CD14-positive monocyte (primary cell): ENCODE measurements around the gene KCNMA1. TPM values are rescaled to one million over a fixed set of nuclear protein-coding genes. Genes with fewer than 3 reads are reported as not detected.

Experiments
- DNase-seq, 3 donors: peaks; one replicate each; pipeline ENCODE4 v3.0.0-alpha.2; 2011 to 2022
- H2AFZ ChIP-seq: 2 replicates; pipeline ENCODE4 v1.6.0; 2012; ENCODE audit warnings: mild to moderate bottlenecking, low read depth, low read length, inconsistent platforms; ENCODE audit not compliant: insufficient read depth, poor library complexity, severe bottlenecking
- H3K27ac ChIP-seq, 2 donors: 1 replicate in 1 of 2; 2 replicates in 1 of 2; pipeline ENCODE4 v1.5.1; 2012 to 2013; ENCODE audit warnings: low read length in 2 of 2, control low read depth in 1 of 2, inconsistent platforms in 1 of 2, low read depth in 1 of 2, mild to moderate bottlenecking in 1 of 2
- H3K27me3 ChIP-seq, 2 donors: one replicate each; pipeline versions ENCODE4 v1.6.0 to v1.6.1; 2011 to 2013; ENCODE audit warnings: low read length in 2 of 2; ENCODE audit not compliant: control insufficient read depth in 2 of 2, insufficient read depth in 2 of 2
- H3K36me3 ChIP-seq, 2 donors: replicated peaks in 1 of 2; 1 replicate in 1 of 2; 2 replicates in 1 of 2; pipeline versions ENCODE4 v1.5.1 to v1.6.1; 2012 to 2013; ENCODE audit warnings: low read length in 2 of 2, control low read depth in 1 of 2, inconsistent platforms in 1 of 2, mild to moderate bottlenecking in 1 of 2; ENCODE audit not compliant: insufficient read depth in 2 of 2, control insufficient read depth in 1 of 2
- H3K4me1 ChIP-seq, 2 donors: 1 replicate in 1 of 2; 2 replicates in 1 of 2; pipeline versions ENCODE4 v1.5.1 to v1.6.1; 2012 to 2013; ENCODE audit warnings: low read length in 2 of 2, control low read depth in 1 of 2, inconsistent platforms in 1 of 2, mild to moderate bottlenecking in 1 of 2, moderate library complexity in 1 of 2; ENCODE audit not compliant: insufficient read depth in 2 of 2, control insufficient read depth in 1 of 2
- H3K4me2 ChIP-seq: replicated peaks from 2 replicates; pipeline ENCODE3; 2012; ENCODE audit warnings: low read length, moderate library complexity, mild to moderate bottlenecking; ENCODE audit not compliant: poor library complexity, severe bottlenecking; ENCODE audit errors: extremely low read depth
- H3K4me3 ChIP-seq, 3 experiments: fragments of 200-600 bp in 1 of 3; sonication (generic) in 1 of 3; replicated peaks in 1 of 3; 1 replicate in 2 of 3; 2 replicates in 1 of 3; pipeline ENCODE4 v1.5.1; 2011 to 2013; ENCODE audit warnings: low read length in 3 of 3, mild to moderate bottlenecking in 3 of 3, control low read depth in 2 of 3, low read depth in 2 of 3, inconsistent platforms in 1 of 3, moderate library complexity in 1 of 3
- H3K79me2 ChIP-seq: 2 replicates; pipeline ENCODE4 v1.6.0; 2012; ENCODE audit warnings: mild to moderate bottlenecking, control low read depth, inconsistent platforms, low read length, moderate library complexity; ENCODE audit not compliant: insufficient read depth
- H3K9ac ChIP-seq: 2 replicates; pipeline ENCODE4 v1.6.0; 2017; ENCODE audit warnings: low read length, mild to moderate bottlenecking; ENCODE audit not compliant: insufficient read depth, poor library complexity, severe bottlenecking
- H3K9me3 ChIP-seq, 2 donors: replicated peaks in 1 of 2; 1 replicate in 1 of 2; 2 replicates in 1 of 2; pipeline versions ENCODE4 v1.5.1 to v1.6.1; 2012 to 2013; ENCODE audit warnings: low read length in 2 of 2, control low read depth in 1 of 2; ENCODE audit not compliant: control insufficient read depth in 1 of 2, insufficient read depth in 1 of 2
- H4K20me1 ChIP-seq: 2 replicates; pipeline ENCODE4 v1.6.0; 2012; ENCODE audit warnings: mild to moderate bottlenecking, low read length, control low read depth, moderate library complexity; ENCODE audit not compliant: insufficient read depth
- H3K27ac Mint-ChIP-seq, 7 donors: one replicate each; pipeline ENCODE4 v1.8.0; 2020; ENCODE audit warnings: mild to moderate bottlenecking in 7 of 7, mixed read lengths in 7 of 7, moderate library complexity in 6 of 7, inconsistent platforms in 2 of 7
- H3K27me3 Mint-ChIP-seq, 3 donors: one replicate each; pipeline ENCODE4 v1.8.0; 2021 to 2022; ENCODE audit warnings: low read depth in 3 of 3, mild to moderate bottlenecking in 3 of 3, mixed read lengths in 3 of 3, moderate library complexity in 3 of 3, inconsistent platforms in 1 of 3
- H3K36me3 Mint-ChIP-seq, 2 donors: one replicate each; pipeline ENCODE4 v1.8.0; 2020; ENCODE audit warnings: mixed read lengths in 2 of 2, inconsistent platforms in 1 of 2, mild to moderate bottlenecking in 1 of 2
- H3K4me1 Mint-ChIP-seq: one replicate; pipeline ENCODE4 v1.8.0; 2020; ENCODE audit warnings: mild to moderate bottlenecking, mixed read lengths
- H3K4me3 Mint-ChIP-seq, 2 donors: one replicate each; pipeline ENCODE4 v1.8.0; 2020; ENCODE audit warnings: mild to moderate bottlenecking in 2 of 2, mixed read lengths in 2 of 2, moderate library complexity in 1 of 2
- H3K9me3 Mint-ChIP-seq, 7 donors: one replicate each; pipeline ENCODE4 v1.8.0; 2020 to 2022; ENCODE audit warnings: mixed read lengths in 7 of 7, mild to moderate bottlenecking in 6 of 7, moderate library complexity in 6 of 7, inconsistent platforms in 2 of 7
- CTCF ChIP-seq: fragments of 200-600 bp; IDR thresholded peaks from one replicate; pipeline ENCODE4 v1.8.0; 2022; ENCODE audit warnings: antibody characterized with exemption, mild to moderate bottlenecking
- WGBS: methylation state at CpG from one replicate; pipeline ENCODE4 v1.1.5; 2013; ENCODE audit warnings: missing lambda C conversion rate; ENCODE audit not compliant: insufficient coverage; 5-methylcytosine and 5-hydroxymethylcytosine counted together
- intact Hi-C, 2 donors: fragments of 100-400 bp; cut with micrococcal nuclease; formaldehyde crosslinking; loops; one replicate each; pipeline versions ENCODE4 v1.15.0 to v1.15.1; 2023
- polyA plus RNA-seq, 3 donors: library from polyadenylated mRNA; depleted of rRNA in 1 of 3; unstranded in 2 of 3; stranded (reverse) in 1 of 3; fragments of 300-500 nt in 2 of 3; fragments of >200 nt in 1 of 3; fragmentation: Illumina TruSeq in 2 of 3; gene quantifications; 1 replicate in 2 of 3; 2 replicates in 1 of 3; pipeline ENCODE4 v1.2.3, GENCODE V29; 2012 to 2021

KCNMA1 gene
- polyA plus RNA-seq, 3 donors: 0.11 to 1.0 TPM; not detected in 1

- H3K36me3 ChIP-seq: no peaks in the 10 kb centered on the region
- no peak overlapping the region for H3K27ac ChIP-seq
- H3K27ac Mint-ChIP-seq: no peak overlapping the region
- no peak for TF ChIP-seq CTCF
- no peaks in the 10 kb centered on the region for H3K36me3 Mint-ChIP-seq
- H3K9ac ChIP-seq: no peak overlapping the region
- H3K27me3 Mint-ChIP-seq: peaks cover 4 to 21% (median 20%) of the 10 kb centered on the region in 3 donors
- intact Hi-C loops: loop anchor here (2.0 to 10.0 kb wide), 3 partner anchors 219 to 248 kb away; no protein-coding TSS in a partner anchor
- peaks cover 0 to 2% (median 0%) of the 10 kb centered on the region in 7 donors for H3K9me3 Mint-ChIP-seq
- H3K4me2 ChIP-seq: no peak overlapping the region
- H3K4me1 ChIP-seq: no peaks in the 10 kb centered on the region
- no peak for DNase-seq
- no peak overlapping the region for H2AFZ ChIP-seq
- no peaks in the 10 kb centered on the region for H4K20me1 ChIP-seq
- H3K79me2 ChIP-seq: no peaks in the 10 kb centered on the region
- 92% methylated on average over 8 of the region's 9 CpGs for WGBS
- H3K9me3 ChIP-seq: no peaks in the 10 kb centered on the region
- H3K4me3 ChIP-seq: no peak overlapping the region
- peaks cover 0 to 11% of the 10 kb centered on the region in 2 donors for H3K27me3 ChIP-seq
- H3K4me1 Mint-ChIP-seq: no peaks in the 10 kb centered on the region
- no peak overlapping the region for H3K4me3 Mint-ChIP-seq
Measured at GRCh38 chr10:77393821-77394501, 243.6 kb downstream of the KCNMA1 start.

- peaks cover 0 to 2% (median 0%) of the 10 kb centered on the region in 7 donors for H3K9me3 Mint-ChIP-seq
- 100% methylated on average over 1 of the region's 3 CpGs for WGBS
- intact Hi-C loops: loop anchor here (2.0 to 10.0 kb wide), 3 partner anchors 219 to 249 kb away; no protein-coding TSS in a partner anchor
- H3K27me3 Mint-ChIP-seq: peaks cover 4 to 19% (median 18%) of the 10 kb centered on the region in 3 donors
- H3K4me1 Mint-ChIP-seq: no peaks in the 10 kb centered on the region
- no peak for DNase-seq
- no peaks in the 10 kb centered on the region for H3K9me3 ChIP-seq
- H4K20me1 ChIP-seq: no peaks in the 10 kb centered on the region
- no peak overlapping the region for H3K27ac ChIP-seq
- H3K4me3 ChIP-seq: no peak overlapping the region
- H3K9ac ChIP-seq: no peak overlapping the region
- H3K4me2 ChIP-seq: no peak overlapping the region
- H3K4me1 ChIP-seq: no peaks in the 10 kb centered on the region
- H3K27me3 ChIP-seq: peaks cover 0 to 11% of the 10 kb centered on the region in 2 donors
- H3K36me3 Mint-ChIP-seq: no peaks in the 10 kb centered on the region
- no peak overlapping the region for H2AFZ ChIP-seq
- no peaks in the 10 kb centered on the region for H3K36me3 ChIP-seq
- TF ChIP-seq CTCF: no peak
- H3K27ac Mint-ChIP-seq: no peak overlapping the region
- no peaks in the 10 kb centered on the region for H3K79me2 ChIP-seq
- H3K4me3 Mint-ChIP-seq: no peak overlapping the region
Measured at GRCh38 chr10:77393411-77393810, 244.2 kb downstream of the KCNMA1 start.
